ENCODE data around the gene HTATIP2.

GRCh38 chr11:20376162-20376730 lies 12.7 kb downstream of the HTATIP2 start:
- TF ChIP-seq, protein P1, sequence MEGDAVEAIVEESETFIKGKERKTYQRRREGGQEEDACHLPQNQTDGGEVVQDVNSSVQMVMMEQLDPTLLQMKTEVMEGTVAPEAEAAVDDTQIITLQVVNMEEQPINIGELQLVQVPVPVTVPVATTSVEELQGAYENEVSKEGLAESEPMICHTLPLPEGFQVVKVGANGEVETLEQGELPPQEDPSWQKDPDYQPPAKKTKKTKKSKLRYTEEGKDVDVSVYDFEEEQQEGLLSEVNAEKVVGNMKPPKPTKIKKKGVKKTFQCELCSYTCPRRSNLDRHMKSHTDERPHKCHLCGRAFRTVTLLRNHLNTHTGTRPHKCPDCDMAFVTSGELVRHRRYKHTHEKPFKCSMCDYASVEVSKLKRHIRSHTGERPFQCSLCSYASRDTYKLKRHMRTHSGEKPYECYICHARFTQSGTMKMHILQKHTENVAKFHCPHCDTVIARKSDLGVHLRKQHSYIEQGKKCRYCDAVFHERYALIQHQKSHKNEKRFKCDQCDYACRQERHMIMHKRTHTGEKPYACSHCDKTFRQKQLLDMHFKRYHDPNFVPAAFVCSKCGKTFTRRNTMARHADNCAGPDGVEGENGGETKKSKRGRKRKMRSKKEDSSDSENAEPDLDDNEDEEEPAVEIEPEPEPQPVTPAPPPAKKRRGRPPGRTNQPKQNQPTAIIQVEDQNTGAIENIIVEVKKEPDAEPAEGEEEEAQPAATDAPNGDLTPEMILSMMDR (IDR thresholded peaks at IDR 0.05; ENCODE audit: insufficient read depth, low read depth, low read length) = no peak
- TF ChIP-seq EZH2 (IDR thresholded peaks at IDR 0.05; ENCODE audit: insufficient read depth, low read length) = no peak

Measured in astrocyte (in vitro differentiated cells and primary cell).